Measurements from ENCODE around the gene CDHR3.

- no peak for TF ChIP-seq CTCF (IDR thresholded peaks at IDR 0.05; ENCODE audit: poor library complexity, severe bottlenecking)
- TF ChIP-seq EZH2 (IDR thresholded peaks at IDR 0.05; ENCODE audit: borderline replicate concordance, insufficient read depth, low read length, poor library complexity, severe bottlenecking), result no peak
These were observed 59.2 kb downstream of the CDHR3 start for GRCh38 chr7:106022193-106022821.
